Measurements from ENCODE around the gene MTCL1.

Gene MTCL1

DNA sequence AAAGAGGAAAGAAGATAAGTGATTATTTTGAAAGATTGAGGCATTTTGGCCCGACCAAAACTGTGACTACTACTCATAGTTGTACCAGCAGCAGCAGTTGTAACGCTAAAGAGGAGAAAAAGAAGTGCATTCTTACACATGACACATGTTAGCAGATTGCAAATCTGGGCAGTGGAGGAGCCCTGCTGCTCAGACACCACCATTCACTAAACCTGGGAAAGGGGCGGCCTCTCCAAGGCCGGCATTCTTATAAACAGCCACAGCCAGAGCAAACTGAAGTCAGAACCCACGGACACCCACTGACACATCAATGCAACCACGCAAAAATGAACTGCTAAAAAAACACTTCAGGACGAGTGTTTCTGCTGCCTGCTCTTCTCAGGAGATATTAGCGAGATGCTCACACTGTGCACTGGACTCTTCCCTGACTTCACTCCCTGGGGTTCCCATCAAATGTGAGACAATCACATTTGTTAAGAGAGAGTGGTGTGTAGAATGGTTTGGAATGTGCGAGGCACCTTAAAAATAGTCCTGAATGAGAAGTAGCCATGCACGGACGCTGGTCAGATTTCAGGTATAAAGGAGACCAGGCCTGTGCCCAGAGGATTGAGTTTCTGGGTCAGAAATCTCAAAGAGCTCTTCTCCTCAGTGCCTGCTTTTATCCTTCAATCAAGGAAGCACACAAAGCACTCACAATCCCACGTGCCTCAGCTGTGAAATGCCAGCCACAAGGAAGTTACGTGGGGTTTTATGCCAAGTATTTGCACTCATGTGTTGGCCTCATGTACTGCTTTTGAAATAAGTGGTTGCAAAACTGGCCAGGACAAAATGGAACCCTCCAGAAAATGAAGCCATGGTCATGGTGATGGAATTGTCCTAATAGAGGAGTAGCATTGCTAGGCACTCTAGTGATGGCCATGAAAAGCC lies 83.4 kb downstream of the MTCL1 start:
- DNase-seq (ENCODE audit: low spot score), result no peak
- no peak for FAIRE-seq

DNA sequence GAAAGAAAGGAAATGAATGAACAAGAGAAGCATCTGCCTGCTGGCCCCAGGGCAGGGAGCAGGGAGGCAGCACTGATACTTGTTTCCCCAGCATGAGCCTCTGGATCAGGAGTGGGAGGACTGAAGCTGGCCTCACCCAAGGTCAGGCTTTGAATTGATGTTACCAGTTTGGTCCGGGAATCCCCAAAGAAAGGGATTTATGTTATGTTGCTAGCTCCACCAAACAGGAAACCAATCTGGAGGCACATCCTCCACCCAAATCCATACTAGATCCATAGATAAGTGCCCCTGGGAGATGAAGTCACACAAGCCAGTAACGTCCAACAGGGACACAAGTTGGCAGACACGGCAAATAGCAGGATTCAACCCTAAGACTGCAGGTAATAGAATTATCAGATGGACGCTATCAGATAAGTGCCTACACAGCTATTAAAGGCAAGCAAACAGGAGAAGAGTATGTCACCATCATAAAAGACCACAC lies 85.9 kb downstream of the MTCL1 start:
- no peak for DNase-seq (ENCODE audit: low spot score)
- FAIRE-seq, result no peak

- FAIRE-seq, result no peak
- no peak for DNase-seq (ENCODE audit: low spot score)
These were observed 87.4 kb downstream of the MTCL1 start for GRCh38 chr18:8792688-8793316.

- no peak for DNase-seq (ENCODE audit: low spot score)
- no peak for FAIRE-seq
These were observed 88.2 kb downstream of the MTCL1 start for GRCh38 chr18:8793445-8794155.

GRCh38 chr18:8794156-8794933 lies 89.0 kb downstream of the MTCL1 start:
- FAIRE-seq, result peak; percentile 94
- DNase-seq (ENCODE audit: low spot score), result peak; percentile 90

- FAIRE-seq (no peak), DNase-seq (ENCODE audit: low spot score) (no peak)
These were observed 89.6 kb downstream of the MTCL1 start for GRCh38 chr18:8794934-8795280.

DNA sequence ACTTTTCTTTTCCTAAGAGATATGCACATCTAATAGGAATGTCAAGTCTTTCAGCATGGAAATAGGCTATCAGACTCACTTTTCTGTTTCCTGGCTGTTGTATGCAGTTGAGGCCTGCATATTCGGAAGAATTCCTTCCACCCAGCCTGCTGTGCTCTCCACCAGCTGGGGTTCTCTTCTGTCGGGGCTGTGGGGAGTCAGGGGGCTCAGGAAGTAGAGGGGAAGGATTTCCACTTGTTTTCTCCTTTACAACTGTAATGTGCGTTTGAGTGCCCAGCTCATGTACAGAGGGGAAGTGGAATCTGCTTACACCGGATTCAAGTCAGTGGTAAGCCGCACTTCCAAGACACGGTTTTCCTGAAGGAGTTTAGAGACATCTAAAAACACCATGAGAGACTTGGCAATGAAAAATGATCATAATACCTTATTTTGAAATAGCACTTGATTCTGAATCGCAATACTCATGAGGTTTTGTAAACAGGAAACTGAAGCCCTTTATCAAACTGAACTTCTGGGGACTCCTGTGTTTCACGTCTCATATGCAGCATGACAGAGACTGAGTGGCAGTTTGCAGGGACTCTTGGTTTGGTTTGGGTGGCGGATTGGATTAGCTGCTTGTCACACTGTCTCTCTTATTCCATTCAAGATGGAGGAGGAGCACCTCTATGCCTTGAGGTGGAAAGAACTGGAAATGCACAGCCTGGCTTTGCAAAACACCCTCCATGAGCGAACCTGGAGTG lies 90.4 kb downstream of the MTCL1 start:
- FAIRE-seq (no peak), DNase-seq (ENCODE audit: low spot score) (no peak)

GRCh38 chr18:8797206-8797605 lies 91.8 kb downstream of the MTCL1 start:
- peak; percentile 52 for FAIRE-seq

DNA sequence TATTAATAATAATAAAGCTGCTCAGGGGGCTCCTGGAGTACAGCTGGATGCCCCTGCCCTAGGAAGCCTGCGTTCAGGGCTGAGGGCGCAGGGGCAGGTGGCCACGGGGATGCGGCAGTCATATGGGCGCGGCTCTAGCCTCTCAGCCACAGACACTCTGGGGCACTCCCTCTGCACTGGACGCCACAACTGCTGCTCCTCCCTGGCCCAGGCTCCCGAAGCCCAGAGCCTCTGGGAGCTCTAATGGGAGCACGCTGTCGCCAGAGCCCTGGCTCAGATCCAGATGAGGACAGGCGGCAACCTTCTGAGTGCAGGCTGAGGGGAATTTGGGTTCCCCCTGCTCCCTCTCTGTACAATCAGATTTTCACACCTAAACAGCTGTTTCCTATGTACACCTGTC lies 93.6 kb downstream of the MTCL1 start:
- peak; percentile 61 for DNase-seq (ENCODE audit: low spot score)
- FAIRE-seq, result no peak

More at GRCh38 chr18:8797206-8797605, 91.8 kb downstream of the MTCL1 start:
- DNase-seq (ENCODE audit: low spot score), result peak; percentile 41

GRCh38 chr18:8799596-8800441 lies 94.5 kb downstream of the MTCL1 start:
- DNase-seq (ENCODE audit: low spot score), result no peak
- no peak for FAIRE-seq

- FAIRE-seq (peak; percentile 96), DNase-seq (ENCODE audit: low spot score) (peak; percentile 98)
These were observed 95.1 kb downstream of the MTCL1 start for GRCh38 chr18:8800445-8800844.

GRCh38 chr18:8800876-8801262 lies 95.5 kb downstream of the MTCL1 start:
- FAIRE-seq, result no peak
- no peak for DNase-seq (ENCODE audit: low spot score)

- peak; percentile 34 for FAIRE-seq
These were observed 96.0 kb downstream of the MTCL1 start for GRCh38 chr18:8801263-8801901.

DNA sequence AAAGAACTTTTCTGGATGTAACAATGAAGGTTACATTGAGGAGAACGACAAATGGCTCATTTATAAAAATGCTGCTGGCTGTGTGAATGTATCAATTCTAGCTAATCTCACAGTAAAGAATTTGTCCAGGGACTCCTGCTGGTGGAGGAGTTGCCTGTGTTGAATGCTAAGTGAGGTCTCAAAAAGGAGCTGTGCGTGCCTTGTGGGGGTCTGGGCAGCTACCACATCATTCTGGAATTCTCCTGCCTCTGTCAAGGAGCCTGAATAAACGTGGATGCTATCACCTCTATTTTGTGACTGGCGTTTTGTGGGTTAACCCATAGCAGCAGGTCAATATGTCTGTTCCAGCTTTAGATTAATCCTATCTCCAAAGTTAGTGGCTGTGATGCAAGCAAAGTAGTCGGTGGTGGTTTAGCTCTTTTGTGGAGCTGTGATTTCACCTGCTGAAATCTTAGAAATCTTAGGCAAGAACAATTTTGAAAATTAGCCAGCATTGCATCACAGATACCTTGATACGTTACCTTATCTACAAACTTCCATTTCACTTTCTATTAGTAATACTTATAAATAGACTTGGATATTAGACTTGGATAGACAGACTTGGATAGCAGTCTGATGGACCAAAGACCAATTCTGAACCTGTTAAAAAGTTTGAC lies 96.8 kb downstream of the MTCL1 start:
- FAIRE-seq (no peak), DNase-seq (ENCODE audit: low spot score) (no peak)

More at GRCh38 chr18:8801263-8801901, 96.0 kb downstream of the MTCL1 start:
- peak; percentile 79 for DNase-seq (ENCODE audit: low spot score)

GRCh38 chr18:8803063-8803795 lies 97.9 kb downstream of the MTCL1 start:
- FAIRE-seq (no peak), DNase-seq (ENCODE audit: low spot score) (no peak)

DNA sequence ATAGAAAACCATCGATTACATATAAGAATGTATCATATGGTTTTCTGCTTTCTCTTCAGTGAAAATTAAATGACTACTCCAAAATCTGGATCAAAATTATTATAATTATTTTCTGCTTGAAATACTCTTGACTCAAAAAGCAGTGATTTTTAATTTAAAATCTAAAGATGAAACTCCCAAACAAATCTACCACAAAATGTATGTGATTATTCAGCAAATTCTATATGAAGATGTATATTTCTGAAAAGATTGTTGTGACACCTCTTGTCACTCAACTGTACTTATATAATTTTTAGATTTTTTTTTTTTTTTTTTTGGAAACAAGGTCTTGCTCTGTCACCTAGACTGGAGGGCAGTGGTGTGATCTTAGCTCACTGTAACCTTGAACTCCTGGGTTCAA lies 98.6 kb downstream of the MTCL1 start:
- FAIRE-seq, result no peak

DNA sequence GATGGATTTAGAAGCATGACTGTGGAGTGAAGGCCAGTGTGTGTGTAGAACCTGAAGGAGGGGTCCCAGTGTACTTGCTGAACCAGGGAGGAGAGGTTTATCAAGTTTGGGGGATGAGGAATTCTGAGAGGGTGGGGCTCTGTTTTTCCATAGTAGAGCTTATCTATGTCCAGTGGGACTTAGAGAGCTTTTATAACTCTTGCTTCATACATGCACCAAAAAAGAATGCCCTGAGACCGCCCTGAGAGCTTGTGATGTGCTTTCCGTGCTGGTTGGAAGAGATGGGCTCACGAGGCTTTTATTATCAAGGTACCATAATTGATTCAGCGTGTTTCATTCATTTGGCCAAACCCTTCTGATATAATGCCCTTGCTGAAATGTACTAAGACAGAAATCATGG lies 100.2 kb downstream of the MTCL1 start:
- FAIRE-seq, result no peak
- DNase-seq (ENCODE audit: low spot score), result no peak

More for the DNA sequence above, 98.6 kb downstream of the MTCL1 start:
- DNase-seq (ENCODE audit: low spot score), result no peak
